Osteoblast (primary cell): ENCODE results near the gene FAM111A. TPM values are rescaled to one million over a fixed set of nuclear protein-coding genes. Genes with fewer than 3 reads are reported as not detected.

Experiments
- DNase-seq: peaks from one replicate; pipeline ENCODE4 v3.0.0; 2011; ENCODE audit warnings: low spot score, mixed read lengths; ENCODE audit not compliant: insufficient read length; ENCODE audit errors: missing footprints
- H2AFZ ChIP-seq: 2 replicates; pipeline ENCODE4 v1.6.0; 2011; ENCODE audit warnings: mild to moderate bottlenecking, low read length
- H3K27ac ChIP-seq: 2 replicates; pipeline ENCODE4 v1.5.1; 2011; ENCODE audit warnings: mild to moderate bottlenecking, low read depth, low read length, moderate library complexity
- H3K27me3 ChIP-seq: 2 replicates; pipeline ENCODE4 v1.6.0; 2012; ENCODE audit warnings: mild to moderate bottlenecking, control low read depth, inconsistent platforms, low read length, moderate library complexity; ENCODE audit not compliant: insufficient read depth
- H3K36me3 ChIP-seq: 2 replicates; pipeline ENCODE4 v1.5.1; 2011; ENCODE audit warnings: mild to moderate bottlenecking, low read length, control low read depth, moderate library complexity; ENCODE audit not compliant: insufficient read depth
- H3K4me1 ChIP-seq: 2 replicates; pipeline ENCODE4 v1.5.1; 2011; ENCODE audit warnings: mild to moderate bottlenecking, low read length, control low read depth, moderate library complexity; ENCODE audit not compliant: insufficient read depth
- H3K4me2 ChIP-seq: 2 replicates; pipeline ENCODE4 v1.6.0; 2011; ENCODE audit warnings: mild to moderate bottlenecking, low read length; ENCODE audit not compliant: insufficient read depth
- H3K4me3 ChIP-seq: fragments of 200-600 bp; sonication (generic); 3 replicates; pipeline ENCODE4 v1.5.1; 2012; ENCODE audit warnings: mild to moderate bottlenecking, low read length, inconsistent platforms; ENCODE audit not compliant: insufficient read depth
- H3K79me2 ChIP-seq: 2 replicates; pipeline ENCODE4 v1.6.0; 2012; ENCODE audit warnings: mild to moderate bottlenecking, low read length, control low read depth, inconsistent platforms; ENCODE audit not compliant: insufficient read depth
- H3K9me3 ChIP-seq: 2 replicates; pipeline ENCODE4 v1.5.1; 2011; ENCODE audit warnings: low read depth, low read length, control low read depth
- H4K20me1 ChIP-seq: 2 replicates; pipeline ENCODE4 v1.6.0; 2012; ENCODE audit warnings: mild to moderate bottlenecking, low read length, control low read depth; ENCODE audit not compliant: insufficient read depth
- total RNA-seq: library from RNA; depleted of rRNA; stranded (reverse); fragments of >200 nt; gene quantifications from 2 replicates; pipeline ENCODE4 v1.2.3, GENCODE V29; 2012
- TF ChIP-seq, protein P1 (sequence below): IDR thresholded peaks from 2 replicates; pipeline ENCODE4 v1.5.1; 2011; ENCODE audit warnings: mild to moderate bottlenecking, low read depth, low read length, moderate library complexity; ENCODE audit errors: extremely low read depth

The FAM111A gene
- total RNA-seq, 1 donor: 40.5 TPM

DNA sequence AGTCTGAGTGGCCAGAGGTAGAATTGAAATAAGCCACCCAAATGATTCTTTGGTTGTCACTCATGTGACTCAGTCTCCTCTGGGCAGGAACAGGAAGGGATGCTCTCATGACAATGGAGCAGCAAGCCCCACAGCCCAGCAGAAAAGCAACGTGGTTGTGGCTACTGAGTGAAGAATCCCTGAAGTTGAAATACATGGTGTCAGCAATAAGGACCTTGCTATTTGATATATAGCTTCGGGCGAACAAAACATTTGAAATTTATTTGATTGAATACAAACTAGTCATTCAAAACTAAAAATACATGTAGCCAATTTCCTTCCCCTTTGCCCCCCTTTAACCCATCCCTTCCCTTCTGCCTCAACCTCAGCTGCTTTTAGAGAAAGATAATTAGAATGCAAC, 14.8 kb downstream of the FAM111A start:
- DNase-seq: no peak
- Histone ChIP-seq H3K27ac (no peak overlapping the region), H4K20me1 (no peaks in the 10 kb centered on the region), H3K36me3 (peaks cover 4% of the 10 kb centered on the region), H2AFZ (no peak overlapping the region), H3K9me3 (no peaks in the 10 kb centered on the region), H3K27me3 (peaks cover 7% of the 10 kb centered on the region), H3K4me1 (peaks cover 2% of the 10 kb centered on the region), H3K4me3 (no peak overlapping the region), H3K4me2 (no peak overlapping the region), H3K79me2 (no peaks in the 10 kb centered on the region)
- TF ChIP-seq, protein P1, sequence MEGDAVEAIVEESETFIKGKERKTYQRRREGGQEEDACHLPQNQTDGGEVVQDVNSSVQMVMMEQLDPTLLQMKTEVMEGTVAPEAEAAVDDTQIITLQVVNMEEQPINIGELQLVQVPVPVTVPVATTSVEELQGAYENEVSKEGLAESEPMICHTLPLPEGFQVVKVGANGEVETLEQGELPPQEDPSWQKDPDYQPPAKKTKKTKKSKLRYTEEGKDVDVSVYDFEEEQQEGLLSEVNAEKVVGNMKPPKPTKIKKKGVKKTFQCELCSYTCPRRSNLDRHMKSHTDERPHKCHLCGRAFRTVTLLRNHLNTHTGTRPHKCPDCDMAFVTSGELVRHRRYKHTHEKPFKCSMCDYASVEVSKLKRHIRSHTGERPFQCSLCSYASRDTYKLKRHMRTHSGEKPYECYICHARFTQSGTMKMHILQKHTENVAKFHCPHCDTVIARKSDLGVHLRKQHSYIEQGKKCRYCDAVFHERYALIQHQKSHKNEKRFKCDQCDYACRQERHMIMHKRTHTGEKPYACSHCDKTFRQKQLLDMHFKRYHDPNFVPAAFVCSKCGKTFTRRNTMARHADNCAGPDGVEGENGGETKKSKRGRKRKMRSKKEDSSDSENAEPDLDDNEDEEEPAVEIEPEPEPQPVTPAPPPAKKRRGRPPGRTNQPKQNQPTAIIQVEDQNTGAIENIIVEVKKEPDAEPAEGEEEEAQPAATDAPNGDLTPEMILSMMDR: no peak

DNA sequence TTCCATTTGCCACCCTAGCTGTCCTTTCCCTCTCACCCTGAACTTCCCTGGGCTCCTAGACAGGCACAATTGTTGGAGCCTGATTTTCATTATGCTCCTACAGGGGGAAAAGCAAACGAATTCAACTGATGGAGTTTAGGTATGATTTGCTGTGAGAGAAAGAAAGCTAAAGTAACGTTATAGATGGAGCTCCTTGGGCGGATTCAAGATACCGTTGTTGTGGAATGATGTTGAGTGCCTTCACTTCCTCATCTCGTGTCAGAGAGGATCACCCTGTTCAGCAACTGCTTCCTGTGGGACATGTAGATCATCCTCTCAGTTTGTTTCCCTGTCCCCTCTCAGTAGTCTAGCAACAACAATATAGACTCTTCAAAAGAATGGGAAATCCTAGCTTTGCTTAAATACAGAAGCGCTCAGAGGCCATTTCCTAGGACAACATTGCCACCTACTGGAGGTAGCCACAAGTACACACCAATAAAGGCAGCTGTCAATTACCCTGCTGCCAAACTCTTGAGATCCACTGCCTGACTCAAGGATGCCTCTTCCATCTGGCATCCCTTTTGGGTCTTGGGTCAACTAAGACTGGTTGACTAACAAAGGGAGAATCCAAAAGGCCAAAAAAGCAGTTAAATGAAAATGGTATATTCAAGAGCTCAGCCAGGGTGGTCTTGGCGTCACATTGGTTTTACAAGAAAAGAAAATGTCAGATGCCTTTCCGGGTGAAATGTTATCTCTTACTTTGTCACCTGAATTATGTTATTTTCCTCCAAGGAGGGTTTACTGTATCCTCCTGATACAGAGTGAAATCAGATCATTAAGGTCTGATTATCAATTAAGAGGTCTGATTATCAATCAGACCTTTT, 15.8 kb downstream of the FAM111A start:
- Histone ChIP-seq H3K36me3 (no peaks in the 10 kb centered on the region), H3K27ac (no peak overlapping the region), H3K4me2 (peak overlapping the region; percentile 75), H3K4me1 (peaks cover 2% of the 10 kb centered on the region), H3K4me3 (peak overlapping the region; percentile 23), H4K20me1 (no peaks in the 10 kb centered on the region), H3K79me2 (no peaks in the 10 kb centered on the region), H3K9me3 (no peaks in the 10 kb centered on the region), H2AFZ (peak overlapping the region; percentile 81), H3K27me3 (peaks cover 7% of the 10 kb centered on the region)
- TF ChIP-seq, protein P1: peak; percentile 93
- no peak for DNase-seq

DNA sequence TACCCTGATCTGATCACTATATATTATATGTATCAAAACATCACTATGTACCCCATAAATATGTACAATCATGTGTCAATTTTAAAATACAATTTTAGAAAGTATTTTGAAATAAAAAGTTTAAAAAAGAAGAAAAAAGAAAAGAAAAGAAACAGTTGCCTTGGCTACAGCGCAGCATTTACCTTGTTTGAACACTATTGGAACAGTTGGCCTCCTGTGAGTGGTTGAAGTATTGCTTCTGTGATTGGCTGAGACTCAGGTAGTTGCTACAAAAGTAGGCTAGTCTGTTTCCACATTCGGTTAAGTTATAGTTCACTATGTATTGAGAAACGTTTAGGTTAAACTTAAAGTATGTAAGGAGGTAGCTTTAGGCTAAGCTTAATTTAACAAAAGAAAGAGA, 21.4 kb downstream of the FAM111A start:
- TF ChIP-seq, protein P1: no peak
- Histone ChIP-seq H3K4me1 (no peaks in the 10 kb centered on the region), H2AFZ (no peak overlapping the region), H3K9me3 (no peaks in the 10 kb centered on the region), H3K4me2 (no peak overlapping the region), H3K27ac (no peak overlapping the region), H3K4me3 (no peak overlapping the region), H3K79me2 (no peaks in the 10 kb centered on the region), H4K20me1 (no peaks in the 10 kb centered on the region), H3K27me3 (peaks cover 13% of the 10 kb centered on the region), H3K36me3 (no peaks in the 10 kb centered on the region)
- DNase-seq: no peak

DNA sequence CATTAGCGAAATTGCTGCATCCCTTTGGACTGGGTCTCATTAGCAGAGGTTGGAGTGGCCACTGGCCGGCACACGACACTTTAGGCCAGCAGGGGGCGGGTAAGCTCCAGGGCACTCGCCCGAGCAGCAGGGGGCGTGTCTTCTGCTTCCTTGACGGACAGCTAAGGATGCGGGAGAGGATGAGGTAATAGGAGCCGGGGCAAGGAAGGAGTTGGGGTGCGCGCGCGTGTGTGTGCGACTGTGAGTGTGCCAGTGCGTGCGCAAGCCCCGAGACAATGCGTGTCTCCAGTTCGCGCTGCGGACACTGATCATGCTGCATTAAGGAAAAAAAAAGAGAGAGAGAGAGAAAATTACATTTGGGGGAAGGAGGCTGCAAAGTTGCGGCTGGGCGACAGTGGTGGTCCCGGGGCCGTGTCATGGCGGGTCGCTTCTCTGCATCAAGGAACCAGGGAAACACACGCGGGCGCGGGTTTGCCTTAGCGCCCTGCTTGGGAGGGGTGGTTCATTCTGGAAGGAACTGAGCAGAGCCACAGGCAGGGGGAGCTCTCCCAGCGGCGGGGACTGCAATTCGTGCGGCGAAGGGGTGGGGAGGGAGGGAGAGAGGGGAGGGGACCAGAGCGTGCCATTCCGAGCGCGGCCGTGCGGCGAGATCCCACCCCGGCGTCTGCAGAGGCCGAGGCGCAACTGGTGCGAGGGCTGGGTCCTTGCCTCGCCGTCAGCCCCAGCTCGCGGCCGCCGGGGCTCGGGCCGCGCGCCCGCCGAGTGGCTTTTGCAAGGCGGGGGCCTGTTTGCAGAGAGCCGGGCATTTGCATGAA, 29.1 kb downstream of the FAM111A start, which contains the start of gene DTX4:
Gene DTX4 (plus strand): TSS at position 625 of the 815 bp plus-strand sequence. CDS start 464 bp downstream, outside the sequence.
- Histone ChIP-seq H3K4me1 (peaks cover 14% of the 10 kb centered on the region), H3K9me3 (no peaks in the 10 kb centered on the region), H3K27me3 (peaks cover 36% of the 10 kb centered on the region), H4K20me1 (no peaks in the 10 kb centered on the region), H3K4me3 (peak within 1 kb of the TSS; percentile 75), H3K4me2 (peak within 1 kb of the TSS; percentile 99), H2AFZ (peak within 1 kb of the TSS; percentile 90), H3K79me2 (no peaks in the 10 kb centered on the region), H3K27ac (no peak within 1 kb of the TSS), H3K36me3 (no peaks in the 10 kb centered on the region)
- peak; percentile 95 for DNase-seq
- TF ChIP-seq, protein P1: peak; percentile 86
